Measurements from ENCODE around the gene CST5.
A peak's percentile ranks its signal among the peaks of the same experiment; 100 is the strongest.
"Not testable (repeated sequence)": the region's sequence is repeated elsewhere in the genome, so short reads cannot be mapped to it uniquely, and the experiment has no call there.

Gene CST5

DNA sequence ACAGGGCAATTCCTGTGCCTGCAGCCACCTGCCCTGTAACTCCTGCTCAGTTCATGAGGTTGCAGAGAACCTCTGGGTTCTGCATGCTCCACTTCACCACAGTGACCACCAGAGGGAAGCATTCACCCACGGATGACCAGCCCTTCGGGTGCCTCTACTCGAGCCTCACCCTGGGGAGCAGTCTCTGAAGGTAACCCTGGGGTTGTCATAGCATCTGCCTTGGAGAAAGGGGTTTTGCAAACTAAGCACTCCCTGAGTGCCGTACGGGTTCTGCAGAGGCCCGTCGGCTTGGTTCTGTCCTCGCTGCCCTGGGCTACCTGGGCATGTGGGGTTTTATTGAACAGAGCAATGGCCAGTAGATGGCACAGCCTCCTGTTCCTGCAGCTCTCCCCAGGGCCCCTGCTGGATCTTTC lies 10.2 kb upstream of the CST5 start:
- DNase-seq (ENCODE audit: low spot score) = peak; percentile 45

DNA sequence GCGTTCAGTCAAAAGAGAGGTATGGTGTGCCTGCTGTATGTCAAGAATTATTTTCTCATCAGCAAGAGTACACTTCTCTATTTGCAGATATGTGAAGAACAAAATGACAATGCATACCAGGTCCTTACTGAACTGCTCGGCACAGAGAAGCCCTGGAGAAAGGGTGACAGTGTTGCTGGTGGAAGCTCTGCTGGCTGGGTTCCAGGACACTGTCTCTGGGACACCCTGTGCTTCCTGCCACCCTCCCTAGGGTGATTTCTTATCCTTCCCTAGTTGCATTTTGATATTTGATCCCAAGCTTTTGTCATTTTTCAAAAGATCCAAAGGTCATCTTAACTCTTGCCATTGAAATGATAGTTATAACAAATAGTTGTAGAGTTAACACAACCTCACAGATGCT lies 8.3 kb upstream of the CST5 start:
- DNase-seq (ENCODE audit: low spot score) = no peak

- DNase-seq (ENCODE audit: low spot score) = no peak
Observed at GRCh38 chr20:23884771-23885162, 5.2 kb upstream of the CST5 start.

- no peak for DNase-seq (ENCODE audit: low spot score)
Observed at GRCh38 chr20:23884136-23884770, 4.7 kb upstream of the CST5 start.

- DNase-seq (ENCODE audit: low spot score) = no peak
Observed at GRCh38 chr20:23881371-23881770, 1.8 kb upstream of the CST5 start.

DNA sequence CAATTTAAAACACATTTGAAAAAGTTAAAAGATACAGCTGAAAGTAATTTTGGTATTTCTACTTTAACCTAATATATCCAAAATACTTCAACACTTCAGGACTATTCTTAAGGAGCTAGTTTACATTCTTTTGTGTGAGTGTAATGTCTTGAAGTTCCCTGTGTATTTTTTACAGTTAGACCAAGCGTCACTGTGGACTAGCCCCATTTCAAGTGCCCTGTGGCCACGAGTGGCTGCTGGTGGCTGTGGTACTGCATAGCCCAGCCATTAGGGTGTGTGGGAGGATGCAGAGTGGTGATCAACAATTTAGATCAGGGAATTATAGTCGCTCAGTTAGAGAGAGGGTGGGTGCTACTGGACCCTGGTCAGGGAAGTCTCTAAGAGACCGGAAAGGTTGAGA lies 869 bp upstream of the CST5 start:
- no peak for DNase-seq (ENCODE audit: low spot score)

DNA sequence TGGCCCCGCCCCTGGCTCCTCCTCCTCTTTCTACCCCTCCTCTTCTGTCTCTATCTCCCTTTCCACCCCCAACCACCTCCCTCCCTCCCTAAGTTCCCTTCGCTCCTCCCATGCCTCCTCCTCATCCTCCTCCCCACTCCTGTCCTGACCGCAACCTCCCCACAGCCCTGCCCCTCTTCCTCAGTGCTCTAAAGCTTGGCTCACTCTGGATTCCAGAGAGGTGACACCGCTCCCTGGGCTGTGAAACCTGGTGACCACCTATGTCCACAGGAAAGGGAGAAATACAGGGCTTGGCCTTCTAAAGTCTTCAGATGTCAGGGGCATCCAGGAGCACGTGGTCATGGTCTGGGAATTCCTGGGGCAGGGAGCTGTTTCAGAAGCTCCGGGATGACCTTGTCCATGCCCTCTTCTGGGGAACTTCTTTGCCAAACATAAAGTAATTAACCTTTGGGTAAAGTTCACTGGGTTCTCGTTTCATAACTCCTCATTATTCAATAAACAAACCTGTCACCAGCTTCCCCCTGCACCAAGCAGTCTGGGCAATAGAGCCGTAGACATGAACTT lies 345 bp upstream of the CST5 start:
- DNase-seq (ENCODE audit: low spot score) = no peak

DNA sequence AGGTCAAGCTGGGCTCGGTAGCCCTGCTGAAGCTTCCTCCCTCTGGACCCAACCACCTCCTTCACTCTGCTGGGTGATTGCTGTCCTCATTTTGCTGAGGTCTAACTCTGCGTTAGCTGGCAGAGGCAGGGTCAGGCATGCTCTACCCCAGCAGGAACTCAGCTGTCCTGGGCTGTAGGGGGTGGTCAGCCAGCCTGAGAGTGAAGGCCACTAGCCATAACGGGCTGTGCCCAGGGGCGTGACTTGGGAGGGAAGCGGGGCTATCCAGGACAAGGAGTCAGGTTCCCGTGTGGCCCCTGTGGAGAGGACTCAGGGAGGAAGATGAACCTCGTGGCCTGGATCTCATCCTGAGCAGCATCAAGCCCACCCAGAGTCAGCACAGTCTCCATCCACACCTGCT lies 761 bp downstream of the CST5 start:
- no peak for DNase-seq (ENCODE audit: low spot score)

DNA sequence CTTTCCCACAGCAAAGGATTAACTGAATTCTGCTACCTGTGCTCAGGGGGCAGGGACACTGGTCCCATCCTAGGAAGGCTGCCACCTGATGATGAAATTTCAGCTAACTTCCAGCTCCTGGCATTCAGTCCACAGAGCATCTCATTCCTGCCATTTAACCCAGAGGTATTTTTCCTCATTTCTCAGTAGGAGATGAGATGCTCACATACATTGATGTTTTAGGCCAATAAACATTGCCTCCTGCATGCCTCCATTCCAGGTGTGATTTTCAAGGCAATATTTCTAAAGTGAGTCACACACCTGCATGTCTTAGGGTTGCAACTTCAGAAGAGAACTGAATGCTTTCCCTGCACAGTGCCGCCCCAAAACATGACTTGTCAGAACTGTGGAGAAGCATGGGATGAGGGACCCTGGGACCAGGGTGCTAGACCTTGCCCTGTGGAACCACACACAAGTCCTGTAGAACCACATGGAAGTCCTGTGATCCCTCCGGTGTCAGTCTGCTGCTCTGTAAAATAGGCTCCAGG lies 1.5 kb downstream of the CST5 start:
- DNase-seq (ENCODE audit: low spot score) = not testable (repeated sequence)

DNA sequence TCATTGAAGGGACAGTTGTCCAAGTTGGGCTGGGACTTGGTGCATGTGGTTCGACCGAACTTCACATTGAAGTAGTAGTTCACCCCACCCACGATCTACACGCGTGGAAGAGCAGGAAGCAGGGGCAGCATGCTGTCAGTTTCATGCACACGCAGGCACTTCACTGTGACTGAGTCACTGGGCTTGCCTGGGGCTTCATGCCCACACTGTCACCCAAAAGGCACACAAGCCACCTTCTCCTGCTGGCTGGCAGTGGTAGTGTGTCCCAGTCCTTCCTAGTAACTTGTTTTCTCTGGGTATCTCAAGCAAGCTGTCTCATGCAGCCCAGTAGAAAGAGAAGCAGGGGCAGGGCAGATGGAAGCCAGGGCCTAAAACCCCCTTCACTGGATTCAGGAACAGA lies 2.0 kb downstream of the CST5 start:
- DNase-seq (ENCODE audit: low spot score) = no peak

DNA sequence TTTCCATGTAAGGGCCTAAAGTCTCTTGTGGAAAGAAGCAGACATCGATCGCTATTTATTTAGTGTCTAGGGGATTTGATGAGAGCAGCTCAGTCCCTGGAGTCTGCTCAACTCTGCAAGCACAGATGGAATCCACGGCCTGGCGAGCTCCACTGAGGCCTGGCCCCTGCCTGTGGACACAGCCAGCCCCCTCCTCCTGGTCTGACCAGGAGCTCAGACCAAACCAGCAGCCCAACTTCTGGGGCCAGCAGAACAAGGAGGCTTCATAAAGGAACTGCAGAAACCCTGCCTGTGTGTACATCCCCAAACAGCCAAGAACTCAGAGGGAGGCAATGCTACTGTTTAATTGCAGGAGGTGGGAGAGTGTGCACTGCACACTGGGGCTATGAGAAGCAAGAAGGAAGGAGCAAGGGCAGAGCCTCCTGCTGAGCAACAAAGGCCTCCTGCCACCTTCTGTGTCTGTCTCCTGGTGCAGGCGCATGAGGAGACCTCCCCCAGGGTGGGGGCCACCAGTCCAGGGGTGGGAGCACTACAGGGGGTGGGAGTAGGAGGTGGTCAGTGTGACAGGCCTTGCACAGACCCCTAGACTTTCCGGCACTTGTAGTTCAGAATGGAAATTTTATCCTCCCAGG lies 3.8 kb downstream of the CST5 start:
- no peak for DNase-seq (ENCODE audit: low spot score)

DNA sequence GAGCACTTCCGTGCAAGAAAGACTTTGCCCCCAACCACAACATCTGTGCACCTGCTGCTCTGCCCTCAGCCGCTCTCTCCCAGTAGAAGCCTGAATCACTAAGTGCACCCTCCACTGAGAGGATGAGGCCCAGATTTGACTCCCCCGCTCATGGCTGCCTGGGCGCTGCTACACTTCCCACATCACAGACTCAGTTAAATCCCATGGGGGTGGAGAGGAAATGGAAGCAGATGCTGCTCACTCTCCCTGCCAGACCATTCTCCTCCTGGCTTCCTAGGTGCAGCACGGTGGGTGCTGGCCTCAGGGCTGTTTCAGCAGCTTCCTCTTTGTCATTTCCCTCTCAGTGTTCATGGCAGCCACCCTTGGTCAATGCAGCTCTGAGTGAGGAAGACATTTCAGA lies 4.8 kb downstream of the CST5 start:
- DNase-seq (ENCODE audit: low spot score) = no peak

GRCh38 chr20:23873370-23874015 lies 6.1 kb downstream of the CST5 start:
- DNase-seq (ENCODE audit: low spot score) = no peak

- DNase-seq (ENCODE audit: low spot score) = no peak
Observed at GRCh38 chr20:23872065-23872464, 7.5 kb downstream of the CST5 start.

- no peak for DNase-seq (ENCODE audit: low spot score)
Observed at GRCh38 chr20:23870461-23870860, 9.1 kb downstream of the CST5 start.

DNA sequence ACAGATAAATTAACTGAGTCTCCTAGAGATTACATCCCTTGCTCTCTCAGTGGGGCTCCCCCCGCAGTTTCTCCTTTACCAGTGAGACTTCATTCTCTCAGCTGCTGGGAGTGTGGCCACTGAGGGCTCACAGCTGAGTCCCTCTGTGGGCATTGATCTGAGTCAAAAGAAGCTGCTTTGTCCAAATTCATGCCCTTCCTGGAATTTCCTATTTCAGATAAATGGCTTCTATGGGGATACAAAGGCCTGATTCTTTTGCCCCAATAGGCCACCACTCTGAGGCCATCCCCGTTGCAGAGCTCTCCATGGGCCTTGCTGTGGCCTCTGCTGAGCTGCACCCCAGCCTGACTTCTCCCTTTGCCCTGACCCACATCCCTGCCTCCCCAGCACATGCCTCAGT lies 10.0 kb downstream of the CST5 start:
- no peak for DNase-seq (ENCODE audit: low spot score)

GRCh38 chr20:23868321-23868720 lies 11.2 kb downstream of the CST5 start:
- no peak for DNase-seq (ENCODE audit: low spot score)

DNA sequence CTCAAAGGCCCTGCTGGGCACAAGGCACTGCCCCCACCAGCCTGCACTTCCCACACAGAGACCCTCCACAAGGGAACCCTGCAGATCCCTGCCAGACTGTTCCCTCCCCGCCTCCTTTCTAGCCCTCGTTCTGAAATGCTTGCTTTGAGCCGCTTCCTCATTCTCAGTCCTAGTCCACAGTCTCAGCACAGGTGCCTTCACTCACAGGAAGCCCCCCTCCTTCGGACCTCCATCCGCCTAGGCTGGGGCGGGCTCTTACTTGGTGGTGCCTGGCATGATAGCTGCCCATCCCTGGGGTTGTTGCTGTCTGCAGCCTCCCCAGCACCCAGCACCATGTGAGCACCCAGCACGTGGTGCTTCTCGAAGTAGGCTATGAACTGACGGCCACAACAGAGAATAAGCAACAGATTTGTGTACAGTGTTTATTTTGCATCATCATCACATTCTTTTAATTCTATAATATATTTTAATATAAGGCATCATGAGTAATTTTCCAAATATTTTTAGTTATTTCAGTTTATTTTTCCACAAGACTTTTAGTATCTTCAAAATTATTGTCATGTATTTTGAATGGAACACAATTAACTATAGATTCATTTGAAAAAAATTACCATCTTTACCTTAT lies 12.3 kb downstream of the CST5 start:
- DNase-seq (ENCODE audit: low spot score) = no peak

- not testable (repeated sequence) for DNase-seq (ENCODE audit: low spot score)
Observed at GRCh38 chr20:23860771-23861170, 18.8 kb downstream of the CST5 start.

- DNase-seq (ENCODE audit: low spot score) = no peak
Observed at GRCh38 chr20:23857962-23858595, 21.5 kb downstream of the CST5 start.

GRCh38 chr20:23856736-23857135 lies 22.8 kb downstream of the CST5 start:
- DNase-seq (ENCODE audit: low spot score) = no peak

GRCh38 chr20:23856226-23856625 lies 23.3 kb downstream of the CST5 start:
- DNase-seq (ENCODE audit: low spot score) = no peak
